HL-60 (cell line): ENCODE data around the gene SLC12A2.

ENCODE experiments used
- GABPA ChIP-seq: IDR thresholded peaks from 2 replicates; pipeline ENCODE4 v1.6.1; 2012; ENCODE audit warnings: low read depth
- POLR2AphosphoS5 ChIP-seq: IDR thresholded peaks from 2 replicates; pipeline ENCODE4 v1.6.1; 2012; ENCODE audit warnings: low read depth
- SPI1 ChIP-seq: IDR thresholded peaks from 2 replicates; pipeline ENCODE4 v1.6.1; 2012; ENCODE audit warnings: low read depth, mild to moderate bottlenecking, borderline replicate concordance
- TF ChIP-seq, protein P1 (sequence below): IDR thresholded peaks from one replicate; pipeline ENCODE4 v1.5.1; 2011; ENCODE audit warnings: low read length, control low read depth, inconsistent platforms; ENCODE audit not compliant: insufficient read depth
- TF ChIP-seq, protein P2 (sequence below): IDR thresholded peaks from 2 replicates; pipeline ENCODE4 v1.6.1; 2012; ENCODE audit warnings: low read depth; ENCODE audit not compliant: insufficient replicate concordance

DNA sequence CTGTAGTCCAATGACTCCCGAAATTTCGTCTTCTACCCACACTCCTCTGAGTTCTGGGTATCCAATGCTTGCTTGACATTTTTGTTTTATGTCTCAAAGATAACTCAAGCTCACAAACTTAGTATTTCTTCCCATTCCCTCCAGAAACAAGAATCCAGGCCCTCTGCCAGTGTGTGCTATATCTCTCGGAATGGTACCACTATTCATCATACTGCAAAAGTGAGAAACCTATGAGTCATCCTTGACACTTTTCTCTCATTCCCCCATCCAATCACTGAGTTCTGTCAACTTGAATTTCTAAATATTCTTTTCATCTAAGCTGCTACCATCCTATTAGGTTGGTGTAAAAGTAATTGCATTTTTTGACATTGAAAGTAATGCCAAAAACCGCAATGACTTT lies 9.8 kb downstream of the SLC12A2 start:
- TF ChIP-seq, protein P1, sequence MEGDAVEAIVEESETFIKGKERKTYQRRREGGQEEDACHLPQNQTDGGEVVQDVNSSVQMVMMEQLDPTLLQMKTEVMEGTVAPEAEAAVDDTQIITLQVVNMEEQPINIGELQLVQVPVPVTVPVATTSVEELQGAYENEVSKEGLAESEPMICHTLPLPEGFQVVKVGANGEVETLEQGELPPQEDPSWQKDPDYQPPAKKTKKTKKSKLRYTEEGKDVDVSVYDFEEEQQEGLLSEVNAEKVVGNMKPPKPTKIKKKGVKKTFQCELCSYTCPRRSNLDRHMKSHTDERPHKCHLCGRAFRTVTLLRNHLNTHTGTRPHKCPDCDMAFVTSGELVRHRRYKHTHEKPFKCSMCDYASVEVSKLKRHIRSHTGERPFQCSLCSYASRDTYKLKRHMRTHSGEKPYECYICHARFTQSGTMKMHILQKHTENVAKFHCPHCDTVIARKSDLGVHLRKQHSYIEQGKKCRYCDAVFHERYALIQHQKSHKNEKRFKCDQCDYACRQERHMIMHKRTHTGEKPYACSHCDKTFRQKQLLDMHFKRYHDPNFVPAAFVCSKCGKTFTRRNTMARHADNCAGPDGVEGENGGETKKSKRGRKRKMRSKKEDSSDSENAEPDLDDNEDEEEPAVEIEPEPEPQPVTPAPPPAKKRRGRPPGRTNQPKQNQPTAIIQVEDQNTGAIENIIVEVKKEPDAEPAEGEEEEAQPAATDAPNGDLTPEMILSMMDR, result no peak
- TF ChIP-seq GABPA (no peak), POLR2AphosphoS5 (no peak), SPI1 (no peak)
- TF ChIP-seq, protein P2, sequence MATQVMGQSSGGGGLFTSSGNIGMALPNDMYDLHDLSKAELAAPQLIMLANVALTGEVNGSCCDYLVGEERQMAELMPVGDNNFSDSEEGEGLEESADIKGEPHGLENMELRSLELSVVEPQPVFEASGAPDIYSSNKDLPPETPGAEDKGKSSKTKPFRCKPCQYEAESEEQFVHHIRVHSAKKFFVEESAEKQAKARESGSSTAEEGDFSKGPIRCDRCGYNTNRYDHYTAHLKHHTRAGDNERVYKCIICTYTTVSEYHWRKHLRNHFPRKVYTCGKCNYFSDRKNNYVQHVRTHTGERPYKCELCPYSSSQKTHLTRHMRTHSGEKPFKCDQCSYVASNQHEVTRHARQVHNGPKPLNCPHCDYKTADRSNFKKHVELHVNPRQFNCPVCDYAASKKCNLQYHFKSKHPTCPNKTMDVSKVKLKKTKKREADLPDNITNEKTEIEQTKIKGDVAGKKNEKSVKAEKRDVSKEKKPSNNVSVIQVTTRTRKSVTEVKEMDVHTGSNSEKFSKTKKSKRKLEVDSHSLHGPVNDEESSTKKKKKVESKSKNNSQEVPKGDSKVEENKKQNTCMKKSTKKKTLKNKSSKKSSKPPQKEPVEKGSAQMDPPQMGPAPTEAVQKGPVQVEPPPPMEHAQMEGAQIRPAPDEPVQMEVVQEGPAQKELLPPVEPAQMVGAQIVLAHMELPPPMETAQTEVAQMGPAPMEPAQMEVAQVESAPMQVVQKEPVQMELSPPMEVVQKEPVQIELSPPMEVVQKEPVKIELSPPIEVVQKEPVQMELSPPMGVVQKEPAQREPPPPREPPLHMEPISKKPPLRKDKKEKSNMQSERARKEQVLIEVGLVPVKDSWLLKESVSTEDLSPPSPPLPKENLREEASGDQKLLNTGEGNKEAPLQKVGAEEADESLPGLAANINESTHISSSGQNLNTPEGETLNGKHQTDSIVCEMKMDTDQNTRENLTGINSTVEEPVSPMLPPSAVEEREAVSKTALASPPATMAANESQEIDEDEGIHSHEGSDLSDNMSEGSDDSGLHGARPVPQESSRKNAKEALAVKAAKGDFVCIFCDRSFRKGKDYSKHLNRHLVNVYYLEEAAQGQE, result no peak
